HG02759 (cell line): ENCODE measurements around the gene EPHA6.
"Not testable (repeated sequence)": the region's sequence is repeated elsewhere in the genome, so short reads cannot be mapped to it uniquely, and the experiment has no call there.

Experiments used
- ATAC-seq: cut with Tn5 transposase; IDR thresholded peaks from one replicate; pipeline ENCODE4 v1.9.1; 2021; ENCODE audit warnings: mild to moderate bottlenecking, moderate library complexity; ENCODE audit not compliant: unreplicated experiment

Gene EPHA6

GRCh38 chr3:97576221-97576620 lies 761.8 kb downstream of the EPHA6 start:
- ATAC-seq, result no peak

GRCh38 chr3:97579365-97579764 lies 765.0 kb downstream of the EPHA6 start:
- ATAC-seq, result no peak

GRCh38 chr3:97610626-97611025 lies 796.2 kb downstream of the EPHA6 start:
- ATAC-seq, result no peak

GRCh38 chr3:97612632-97613031 lies 798.2 kb downstream of the EPHA6 start:
- no peak for ATAC-seq

- ATAC-seq, result no peak
Observed at GRCh38 chr3:97613139-97613538, 798.7 kb downstream of the EPHA6 start.

- ATAC-seq, result not testable (repeated sequence)
Observed at GRCh38 chr3:97620514-97620913, 806.1 kb downstream of the EPHA6 start.

- ATAC-seq, result no peak
Observed at GRCh38 chr3:97636465-97636864, 822.1 kb downstream of the EPHA6 start.

- ATAC-seq, result no peak
Observed at GRCh38 chr3:97646932-97647331, 832.5 kb downstream of the EPHA6 start.

GRCh38 chr3:97647441-97647982 lies 833.1 kb downstream of the EPHA6 start:
- ATAC-seq, result no peak

GRCh38 chr3:97655971-97656370 lies 841.6 kb downstream of the EPHA6 start:
- ATAC-seq, result no peak

GRCh38 chr3:97656638-97657037 lies 842.2 kb downstream of the EPHA6 start:
- no peak for ATAC-seq

- ATAC-seq, result peak; percentile 55
Observed at GRCh38 chr3:97658668-97659285, 844.4 kb downstream of the EPHA6 start.

- no peak for ATAC-seq
Observed at GRCh38 chr3:97662264-97662663, 847.9 kb downstream of the EPHA6 start.

GRCh38 chr3:97662762-97663161 lies 848.4 kb downstream of the EPHA6 start:
- ATAC-seq, result no peak

- no peak for ATAC-seq
Observed at GRCh38 chr3:97665896-97666295, 851.5 kb downstream of the EPHA6 start.

GRCh38 chr3:97670952-97671351 lies 856.6 kb downstream of the EPHA6 start:
- no peak for ATAC-seq

- ATAC-seq, result no peak
Observed at GRCh38 chr3:97673357-97673997, 859.1 kb downstream of the EPHA6 start.

GRCh38 chr3:97674461-97674860 lies 860.1 kb downstream of the EPHA6 start:
- ATAC-seq, result no peak

- ATAC-seq, result no peak
Observed at GRCh38 chr3:97680210-97680609, 865.8 kb downstream of the EPHA6 start.

- ATAC-seq, result no peak
Observed at GRCh38 chr3:97680696-97681095, 866.3 kb downstream of the EPHA6 start.

GRCh38 chr3:97684490-97684889 lies 870.1 kb downstream of the EPHA6 start:
- no peak for ATAC-seq

- ATAC-seq, result no peak
Observed at GRCh38 chr3:97686258-97686657, 871.9 kb downstream of the EPHA6 start.

- ATAC-seq, result no peak
Observed at GRCh38 chr3:97687734-97688133, 873.3 kb downstream of the EPHA6 start.
